Neural progenitor cell (in vitro differentiated cells): Measurements from ENCODE around the gene OR6N2.

Source experiments
- EZH2 ChIP-seq: fragments of 200-600 bp; sonication (generic); IDR thresholded peaks from 2 replicates; pipeline ENCODE4 v1.6.1; 2017; ENCODE audit warnings: antibody characterized with exemption, mild to moderate bottlenecking, moderate library complexity
- TF ChIP-seq, protein P1 (sequence below): fragments of 200-600 bp; sonication (generic); IDR thresholded peaks from 2 replicates; pipeline ENCODE4 v1.5.1; 2017; ENCODE audit warnings: antibody characterized with exemption, mild to moderate bottlenecking

DNA sequence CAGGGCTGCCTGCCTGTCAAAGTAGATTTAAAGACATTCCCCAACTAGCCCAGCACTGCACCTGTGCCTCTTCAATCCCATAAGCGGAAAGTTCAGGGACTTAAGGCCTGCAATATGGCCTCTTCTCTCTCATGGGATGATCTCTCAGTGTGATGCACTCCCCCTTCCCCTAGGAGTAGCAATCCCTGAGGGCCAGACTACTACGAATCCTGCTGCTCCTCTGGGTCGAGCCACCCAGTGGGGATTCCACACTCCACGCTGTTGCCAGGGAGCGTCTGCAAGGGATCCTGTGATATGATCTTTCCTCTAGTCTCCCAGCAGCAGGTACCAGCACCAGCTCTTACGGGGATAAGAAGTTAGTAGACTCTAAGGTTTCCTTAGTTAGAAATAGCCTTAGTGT, 13.2 kb upstream of the OR6N2 start:
- TF ChIP-seq, protein P1, sequence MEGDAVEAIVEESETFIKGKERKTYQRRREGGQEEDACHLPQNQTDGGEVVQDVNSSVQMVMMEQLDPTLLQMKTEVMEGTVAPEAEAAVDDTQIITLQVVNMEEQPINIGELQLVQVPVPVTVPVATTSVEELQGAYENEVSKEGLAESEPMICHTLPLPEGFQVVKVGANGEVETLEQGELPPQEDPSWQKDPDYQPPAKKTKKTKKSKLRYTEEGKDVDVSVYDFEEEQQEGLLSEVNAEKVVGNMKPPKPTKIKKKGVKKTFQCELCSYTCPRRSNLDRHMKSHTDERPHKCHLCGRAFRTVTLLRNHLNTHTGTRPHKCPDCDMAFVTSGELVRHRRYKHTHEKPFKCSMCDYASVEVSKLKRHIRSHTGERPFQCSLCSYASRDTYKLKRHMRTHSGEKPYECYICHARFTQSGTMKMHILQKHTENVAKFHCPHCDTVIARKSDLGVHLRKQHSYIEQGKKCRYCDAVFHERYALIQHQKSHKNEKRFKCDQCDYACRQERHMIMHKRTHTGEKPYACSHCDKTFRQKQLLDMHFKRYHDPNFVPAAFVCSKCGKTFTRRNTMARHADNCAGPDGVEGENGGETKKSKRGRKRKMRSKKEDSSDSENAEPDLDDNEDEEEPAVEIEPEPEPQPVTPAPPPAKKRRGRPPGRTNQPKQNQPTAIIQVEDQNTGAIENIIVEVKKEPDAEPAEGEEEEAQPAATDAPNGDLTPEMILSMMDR = no peak
- no peak for TF ChIP-seq EZH2
